ENCODE data around the gene KIF15.

GRCh38 chr3:44827196-44827595 is 65.6 kb downstream of the KIF15 start:
- no peak for TF ChIP-seq POLR2AphosphoS5 (IDR thresholded peaks at IDR 0.05; ENCODE audit: low read depth, low read length)
- TF ChIP-seq ZNF274 (IDR thresholded peaks at IDR 0.05; ENCODE audit: low read depth, low read length), result no peak
- no peak for TF ChIP-seq EZH2 (IDR thresholded peaks at IDR 0.05)
- TF ChIP-seq RAD21 (IDR thresholded peaks at IDR 0.05; ENCODE audit: low read depth), result no peak
- no peak for TF ChIP-seq CTCF (IDR thresholded peaks at IDR 0.05 in 2 of 3, conservative IDR thresholded peaks at IDR 0.05 in 1 of 3; ENCODE audit: borderline replicate concordance in 1 of 3, insufficient read depth in 1 of 3, low read depth in 2 of 3, low read length in 2 of 3)
- TF ChIP-seq POLR2A (IDR thresholded peaks at IDR 0.05; ENCODE audit: borderline replicate concordance, extremely low read depth, insufficient read depth, insufficient read length), result no peak
- TF ChIP-seq ZFX (IDR thresholded peaks at IDR 0.05), result no peak
- no peak for TF ChIP-seq JUND (IDR thresholded peaks at IDR 0.05)
- TF ChIP-seq MAX (IDR thresholded peaks at IDR 0.05), result no peak
- TF ChIP-seq REST (IDR thresholded peaks at IDR 0.05; ENCODE audit: low read depth), result no peak
- no peak for TF ChIP-seq YY1 (IDR thresholded peaks at IDR 0.05; ENCODE audit: extremely low read depth, insufficient replicate concordance, low read depth, low read length)
